ENCODE results near the gene GALM.
"Not testable (repeated sequence)": the region's sequence is repeated elsewhere in the genome, so short reads cannot be mapped to it uniquely, and the experiment has no call there.

The GALM gene

GRCh38 chr2:38734299-38735058 is 68.6 kb downstream of the GALM start:
- no peaks in the 10 kb centered on the region for H3K9me3 ChIP-seq (ENCODE audit: control insufficient read depth in 1 of 2, low read length in 2 of 2)
- H3K36me3 ChIP-seq (ENCODE audit: control insufficient read depth in 1 of 2, insufficient read depth in 2 of 2, low read length in 2 of 2) = peaks cover 14 to 18% of the 10 kb centered on the region in 2 donors
- no peaks in the 10 kb centered on the region for H3K27me3 ChIP-seq (ENCODE audit: low read depth, low read length)
- peaks cover 0 to 15% of the 10 kb centered on the region in 2 donors for H3K4me1 ChIP-seq (ENCODE audit: control insufficient read depth in 1 of 2, insufficient read depth in 2 of 2, low read length in 2 of 2)
- no peak overlapping the region for H3K4me3 ChIP-seq (ENCODE audit: low read depth in 1 of 2, low read length in 2 of 2)
- H3K27ac ChIP-seq (ENCODE audit: low read length) = no peak overlapping the region

DNA sequence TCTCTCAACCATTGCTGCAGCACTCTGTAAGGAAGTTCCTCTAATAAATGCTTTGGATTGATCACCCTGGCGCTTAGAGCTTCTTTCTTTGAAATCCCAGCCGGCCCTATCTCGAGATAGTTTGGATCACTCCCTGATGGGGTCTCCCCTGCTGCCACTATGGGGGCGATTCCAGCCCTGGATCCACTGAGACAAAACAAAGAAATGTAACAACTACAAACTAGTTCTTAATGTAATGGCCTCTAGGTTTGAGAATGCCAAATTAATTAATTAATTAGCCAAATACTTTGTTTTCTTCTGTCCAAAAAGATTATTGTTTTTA is 70.0 kb downstream of the GALM start:
- H3K4me3 ChIP-seq (ENCODE audit: low read depth in 1 of 2, low read length in 2 of 2) = no peak overlapping the region
- no peaks in the 10 kb centered on the region for H3K9me3 ChIP-seq (ENCODE audit: control insufficient read depth in 1 of 2, low read length in 2 of 2)
- H3K4me1 ChIP-seq (ENCODE audit: control insufficient read depth in 1 of 2, insufficient read depth in 2 of 2, low read length in 2 of 2) = peaks cover 0 to 15% of the 10 kb centered on the region in 2 donors
- no peaks in the 10 kb centered on the region for H3K27me3 ChIP-seq (ENCODE audit: low read depth, low read length)
- H3K27ac ChIP-seq (ENCODE audit: low read length) = peak overlapping the region; percentile 82
- H3K36me3 ChIP-seq (ENCODE audit: control insufficient read depth in 1 of 2, insufficient read depth in 2 of 2, low read length in 2 of 2) = peaks cover 14 to 18% of the 10 kb centered on the region in 2 donors

GRCh38 chr2:38737000-38737698 is 71.2 kb downstream of the GALM start:
- H3K27me3 ChIP-seq (ENCODE audit: low read depth, low read length); H3K4me3 ChIP-seq (ENCODE audit: low read depth in 1 of 2, low read length in 2 of 2); H3K9me3 ChIP-seq (ENCODE audit: control insufficient read depth in 1 of 2, low read length in 2 of 2): not testable (repeated sequence)
- Histone ChIP-seq H3K27ac (ENCODE audit: low read length) (peak overlapping the region; percentile 82), H3K36me3 (ENCODE audit: control insufficient read depth in 1 of 2, insufficient read depth in 2 of 2, low read length in 2 of 2) (peaks cover 13 to 14% of the 10 kb centered on the region in 2 donors), H3K4me1 (ENCODE audit: control insufficient read depth in 1 of 2, insufficient read depth in 2 of 2, low read length in 2 of 2) (peaks cover 0 to 19% of the 10 kb centered on the region in 2 donors)

GRCh38 chr2:38737925-38738324 is 72.0 kb downstream of the GALM start:
- H3K9me3 ChIP-seq (ENCODE audit: control insufficient read depth in 1 of 2, low read length in 2 of 2) = no peaks in the 10 kb centered on the region
- peaks cover 0 to 19% of the 10 kb centered on the region in 2 donors for H3K4me1 ChIP-seq (ENCODE audit: control insufficient read depth in 1 of 2, insufficient read depth in 2 of 2, low read length in 2 of 2)
- peaks cover 8 to 10% of the 10 kb centered on the region in 2 donors for H3K36me3 ChIP-seq (ENCODE audit: control insufficient read depth in 1 of 2, insufficient read depth in 2 of 2, low read length in 2 of 2)
- peak overlapping the region; percentile 82 for H3K27ac ChIP-seq (ENCODE audit: low read length)
- H3K27me3 ChIP-seq (ENCODE audit: low read depth, low read length) = no peaks in the 10 kb centered on the region
- no peak overlapping the region for H3K4me3 ChIP-seq (ENCODE audit: low read depth in 1 of 2, low read length in 2 of 2)

DNA sequence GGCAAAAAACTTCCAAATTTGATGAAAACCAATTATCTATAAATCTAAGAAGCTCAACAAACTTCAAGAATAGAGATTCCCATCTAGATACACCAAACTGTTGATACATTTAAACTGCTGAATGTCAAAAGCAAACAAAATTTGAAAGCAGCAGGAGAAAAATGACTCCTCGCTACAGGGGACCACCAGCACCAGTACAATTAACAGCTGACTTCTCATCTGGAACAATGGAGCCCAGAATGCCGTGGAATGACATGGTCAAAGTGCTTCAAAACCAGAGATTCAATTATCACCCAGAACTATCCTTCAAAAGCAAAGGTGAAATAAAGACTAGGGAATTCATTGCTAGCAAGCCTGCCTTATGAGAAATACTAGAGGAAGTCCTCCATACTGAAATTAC is 73.6 kb downstream of the GALM start:
- no peak overlapping the region for H3K27ac ChIP-seq (ENCODE audit: low read length)
- H3K36me3 ChIP-seq (ENCODE audit: control insufficient read depth in 1 of 2, insufficient read depth in 2 of 2, low read length in 2 of 2) = peaks cover 12 to 13% of the 10 kb centered on the region in 2 donors
- H3K27me3 ChIP-seq (ENCODE audit: low read depth, low read length) = no peaks in the 10 kb centered on the region
- H3K4me1 ChIP-seq (ENCODE audit: control insufficient read depth in 1 of 2, insufficient read depth in 2 of 2, low read length in 2 of 2) = peaks cover 0 to 35% of the 10 kb centered on the region in 2 donors
- H3K4me3 ChIP-seq (ENCODE audit: low read depth in 1 of 2, low read length in 2 of 2) = no peak overlapping the region
- H3K9me3 ChIP-seq (ENCODE audit: control insufficient read depth in 1 of 2, low read length in 2 of 2) = no peaks in the 10 kb centered on the region

DNA sequence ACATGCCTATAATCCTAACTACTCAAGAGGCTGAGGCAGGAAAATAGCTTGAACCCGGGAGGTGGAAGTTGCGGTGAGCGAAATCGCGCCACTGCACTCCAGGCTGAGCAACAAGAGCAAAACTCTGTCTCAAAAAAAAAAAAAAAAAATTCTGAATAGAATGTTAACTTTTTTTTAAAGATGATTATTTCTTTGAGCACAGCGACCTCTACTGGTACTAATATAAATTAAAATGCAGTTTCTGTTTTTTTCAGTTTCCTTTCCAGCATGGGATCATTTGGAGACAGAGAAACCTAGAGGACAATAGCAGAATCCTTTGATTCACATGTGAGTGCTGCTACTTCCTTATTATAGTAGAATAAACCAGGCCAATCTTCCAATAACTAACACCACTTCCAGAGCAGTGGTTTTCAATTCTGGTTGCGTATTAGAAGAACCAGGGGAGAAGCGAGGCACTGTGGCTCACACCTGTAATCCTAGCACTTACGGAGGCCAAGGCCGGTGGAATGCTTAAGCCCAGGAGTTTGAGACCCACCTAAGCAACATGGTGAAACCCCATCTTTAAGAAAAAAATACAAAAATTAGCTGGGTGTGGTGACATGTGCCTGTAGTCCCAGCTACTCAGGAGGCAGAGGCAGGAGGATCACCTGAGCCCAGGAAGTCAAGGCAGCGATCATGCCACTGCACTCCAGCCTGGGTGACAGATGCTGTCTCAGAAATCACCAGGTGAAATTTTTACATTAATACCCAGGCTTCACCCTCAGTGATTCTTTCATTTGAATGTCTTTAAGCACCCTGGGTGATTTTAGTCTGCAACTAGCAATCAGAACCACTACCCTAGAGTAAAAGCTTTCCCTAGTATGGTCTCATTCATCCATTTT is 75.2 kb downstream of the GALM start:
- H3K4me1 ChIP-seq (ENCODE audit: control insufficient read depth in 1 of 2, insufficient read depth in 2 of 2, low read length in 2 of 2) = peaks cover 0 to 38% of the 10 kb centered on the region in 2 donors
- peaks cover 27 to 28% of the 10 kb centered on the region in 2 donors for H3K36me3 ChIP-seq (ENCODE audit: control insufficient read depth in 1 of 2, insufficient read depth in 2 of 2, low read length in 2 of 2)
- H3K27ac ChIP-seq (ENCODE audit: low read length) = peak overlapping the region; percentile 5

DNA sequence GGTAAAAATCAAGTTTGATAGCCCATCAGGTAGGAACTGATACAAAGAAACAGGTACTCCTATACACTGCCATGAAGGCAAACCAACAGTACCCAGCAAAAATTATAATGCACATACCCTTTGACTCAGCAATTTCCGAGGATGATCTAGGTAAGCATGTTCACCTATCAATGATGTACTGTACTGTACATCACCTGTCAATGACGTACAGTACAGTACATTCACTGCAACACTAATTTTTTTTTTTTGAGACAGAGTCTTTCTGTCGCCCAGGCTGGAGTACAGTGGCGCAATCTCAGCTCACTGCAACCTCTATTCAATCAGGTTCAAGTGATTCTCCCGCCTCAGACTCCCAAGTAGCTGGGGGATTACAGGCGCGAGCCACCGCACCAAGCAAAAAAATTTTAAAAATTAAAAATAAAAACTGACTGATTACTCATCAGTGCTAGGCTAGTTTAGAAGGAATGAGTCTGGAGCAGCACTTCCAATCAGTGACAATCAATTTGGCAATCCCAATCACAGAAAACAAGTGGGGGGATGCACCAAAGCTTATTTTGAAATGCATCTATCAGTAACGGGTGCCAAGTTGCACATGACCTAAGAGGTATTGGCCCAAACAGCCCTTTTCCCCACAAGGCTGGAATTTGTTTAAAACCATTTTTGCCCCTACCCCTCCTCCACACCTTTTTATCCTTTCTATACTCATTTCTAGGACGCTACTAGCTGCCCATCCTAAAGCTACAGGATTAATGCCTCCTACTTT is 77.1 kb downstream of the GALM start:
- Histone ChIP-seq H3K27ac (ENCODE audit: low read length) (no peak overlapping the region), H3K4me3 (ENCODE audit: low read depth in 1 of 2, low read length in 2 of 2) (no peak overlapping the region), H3K4me1 (ENCODE audit: control insufficient read depth in 1 of 2, insufficient read depth in 2 of 2, low read length in 2 of 2) (peaks cover 7 to 51% of the 10 kb centered on the region in 2 donors)

More for the DNA sequence above, 75.2 kb downstream of the GALM start:
- Histone ChIP-seq H3K27me3 (ENCODE audit: low read depth, low read length) (no peaks in the 10 kb centered on the region), H3K4me3 (ENCODE audit: low read depth in 1 of 2, low read length in 2 of 2) (no peak overlapping the region), H3K9me3 (ENCODE audit: control insufficient read depth in 1 of 2, low read length in 2 of 2) (no peaks in the 10 kb centered on the region)

GRCh38 chr2:38743672-38744398 is 77.9 kb downstream of the GALM start:
- Histone ChIP-seq H3K4me1 (ENCODE audit: control insufficient read depth in 1 of 2, insufficient read depth in 2 of 2, low read length in 2 of 2) (peaks cover 9 to 60% of the 10 kb centered on the region in 2 donors), H3K9me3 (ENCODE audit: control insufficient read depth in 1 of 2, low read length in 2 of 2) (no peaks in the 10 kb centered on the region), H3K4me3 (ENCODE audit: low read depth in 1 of 2, low read length in 2 of 2) (no peak overlapping the region), H3K36me3 (ENCODE audit: control insufficient read depth in 1 of 2, insufficient read depth in 2 of 2, low read length in 2 of 2) (peaks cover 54 to 55% of the 10 kb centered on the region in 2 donors), H3K27ac (ENCODE audit: low read length) (no peak overlapping the region), H3K27me3 (ENCODE audit: low read depth, low read length) (no peaks in the 10 kb centered on the region)

More for the DNA sequence above, 77.1 kb downstream of the GALM start:
- H3K36me3 ChIP-seq (ENCODE audit: control insufficient read depth in 1 of 2, insufficient read depth in 2 of 2, low read length in 2 of 2) = peaks cover 45 to 47% of the 10 kb centered on the region in 2 donors
- no peaks in the 10 kb centered on the region for H3K27me3 ChIP-seq (ENCODE audit: low read depth, low read length)
- H3K9me3 ChIP-seq (ENCODE audit: control insufficient read depth in 1 of 2, low read length in 2 of 2) = no peaks in the 10 kb centered on the region

GRCh38 chr2:38744399-38744780 is 78.5 kb downstream of the GALM start:
- Histone ChIP-seq H3K27ac (ENCODE audit: low read length) (no peak overlapping the region), H3K4me3 (ENCODE audit: low read depth in 1 of 2, low read length in 2 of 2) (no peak overlapping the region), H3K4me1 (ENCODE audit: control insufficient read depth in 1 of 2, insufficient read depth in 2 of 2, low read length in 2 of 2) (peaks cover 12 to 64% of the 10 kb centered on the region in 2 donors), H3K27me3 (ENCODE audit: low read depth, low read length) (no peaks in the 10 kb centered on the region), H3K9me3 (ENCODE audit: control insufficient read depth in 1 of 2, low read length in 2 of 2) (no peaks in the 10 kb centered on the region), H3K36me3 (ENCODE audit: control insufficient read depth in 1 of 2, insufficient read depth in 2 of 2, low read length in 2 of 2) (peaks cover 56 to 58% of the 10 kb centered on the region in 2 donors)

- Histone ChIP-seq H3K4me3 (ENCODE audit: low read depth in 1 of 2, low read length in 2 of 2) (no peak overlapping the region), H3K27me3 (ENCODE audit: low read depth, low read length) (no peaks in the 10 kb centered on the region), H3K27ac (ENCODE audit: low read length) (no peak overlapping the region), H3K4me1 (ENCODE audit: control insufficient read depth in 1 of 2, insufficient read depth in 2 of 2, low read length in 2 of 2) (peaks cover 12 to 68% of the 10 kb centered on the region in 2 donors), H3K36me3 (ENCODE audit: control insufficient read depth in 1 of 2, insufficient read depth in 2 of 2, low read length in 2 of 2) (peaks cover 56 to 58% of the 10 kb centered on the region in 2 donors), H3K9me3 (ENCODE audit: control insufficient read depth in 1 of 2, low read length in 2 of 2) (no peaks in the 10 kb centered on the region)
Observed at GRCh38 chr2:38745267-38745666, 79.4 kb downstream of the GALM start.
